GM08714 (cell line): Measurements from ENCODE around the gene ZNF710.

Source experiments
- H3K4me3 ChIP-seq: fragments of 200-500 bp; sonication (Bioruptor generic); 2 replicates; pipeline ENCODE4 v1.5.1; 2014; ENCODE audit warnings: mild to moderate bottlenecking, low read length, inconsistent platforms
- ZNF274 ChIP-seq: IDR thresholded peaks from 2 replicates; pipeline ENCODE4 v1.6.1; 2012; ENCODE audit warnings: mild to moderate bottlenecking, low read depth, low read length

The ZNF710 gene

DNA sequence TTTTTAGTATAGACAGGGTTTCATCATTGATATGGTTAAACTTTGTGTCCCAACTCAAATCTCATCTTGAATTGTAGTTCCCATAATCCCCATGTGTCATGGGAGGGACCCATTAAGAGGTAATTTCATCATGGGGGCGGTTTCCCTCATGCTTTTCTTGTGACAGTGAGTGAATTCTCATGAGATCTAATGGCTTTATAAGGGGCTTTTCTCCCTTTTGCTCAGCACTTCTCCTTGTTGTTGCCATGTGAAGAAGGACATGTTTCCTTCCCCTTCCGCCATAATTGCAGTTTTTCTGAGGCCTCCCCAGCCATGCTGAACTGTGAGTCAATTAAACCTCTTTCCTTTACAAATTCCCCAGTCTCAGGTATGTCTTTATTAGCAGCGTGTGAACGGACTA is 20.2 kb upstream of the ZNF710 start:
- no peak for TF ChIP-seq ZNF274
- no peak overlapping the region for H3K4me3 ChIP-seq

DNA sequence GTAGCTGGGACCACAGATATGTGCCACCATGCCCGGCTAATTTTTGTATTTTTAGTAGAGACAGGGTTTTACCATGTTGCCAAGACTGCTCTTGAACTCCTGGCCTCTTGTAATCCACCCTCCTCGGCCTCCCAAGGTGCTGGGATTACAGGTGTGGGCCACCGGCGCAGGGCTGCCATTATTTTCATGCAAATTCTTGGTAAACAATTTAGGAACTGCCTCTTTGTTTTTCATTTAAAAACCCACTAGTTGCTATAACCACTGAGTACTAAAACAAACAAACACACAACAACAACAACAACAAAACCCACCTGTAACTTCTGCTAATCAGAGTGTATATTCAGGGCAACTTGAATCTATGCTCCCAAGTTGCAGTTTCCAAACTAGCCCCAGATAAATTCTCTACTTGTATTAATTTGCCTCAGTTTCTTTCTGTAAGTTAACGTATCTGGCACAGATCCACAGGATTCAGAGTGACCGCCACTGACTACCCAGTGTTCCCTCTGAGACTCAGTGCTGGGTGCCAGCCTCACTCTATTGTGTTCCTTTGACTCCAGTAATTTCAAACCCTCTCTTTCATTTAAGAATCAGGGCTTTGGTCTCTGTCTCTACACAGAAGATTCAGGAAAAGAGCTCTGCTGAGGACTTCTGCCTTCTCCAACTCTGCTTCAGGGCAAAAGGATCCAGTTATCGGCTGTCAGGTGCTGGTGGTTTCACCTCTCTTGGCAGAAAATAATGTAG is 18.6 kb upstream of the ZNF710 start:
- no peak overlapping the region for H3K4me3 ChIP-seq
- no peak for TF ChIP-seq ZNF274

DNA sequence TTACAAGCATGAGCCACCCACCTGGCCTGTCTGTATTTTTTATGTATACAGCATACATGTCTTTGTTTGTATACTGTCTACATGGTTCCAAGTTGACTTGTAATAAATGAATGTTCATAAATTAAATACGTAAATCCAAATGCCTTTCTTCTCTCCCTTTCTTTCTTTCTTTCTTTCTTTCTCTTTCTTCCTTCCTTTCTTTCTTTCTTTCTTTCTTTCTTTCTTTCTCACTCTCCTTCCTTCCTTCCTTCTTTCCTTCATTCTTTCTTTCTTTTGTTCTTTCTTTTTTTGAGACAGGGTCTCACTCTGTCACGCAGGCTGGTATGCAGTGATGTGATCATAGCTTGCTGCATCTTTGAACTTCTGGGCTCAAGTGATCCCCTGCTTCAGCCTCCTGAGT is 17.1 kb upstream of the ZNF710 start:
- TF ChIP-seq ZNF274 = no peak
- H3K4me3 ChIP-seq = no peak overlapping the region

DNA sequence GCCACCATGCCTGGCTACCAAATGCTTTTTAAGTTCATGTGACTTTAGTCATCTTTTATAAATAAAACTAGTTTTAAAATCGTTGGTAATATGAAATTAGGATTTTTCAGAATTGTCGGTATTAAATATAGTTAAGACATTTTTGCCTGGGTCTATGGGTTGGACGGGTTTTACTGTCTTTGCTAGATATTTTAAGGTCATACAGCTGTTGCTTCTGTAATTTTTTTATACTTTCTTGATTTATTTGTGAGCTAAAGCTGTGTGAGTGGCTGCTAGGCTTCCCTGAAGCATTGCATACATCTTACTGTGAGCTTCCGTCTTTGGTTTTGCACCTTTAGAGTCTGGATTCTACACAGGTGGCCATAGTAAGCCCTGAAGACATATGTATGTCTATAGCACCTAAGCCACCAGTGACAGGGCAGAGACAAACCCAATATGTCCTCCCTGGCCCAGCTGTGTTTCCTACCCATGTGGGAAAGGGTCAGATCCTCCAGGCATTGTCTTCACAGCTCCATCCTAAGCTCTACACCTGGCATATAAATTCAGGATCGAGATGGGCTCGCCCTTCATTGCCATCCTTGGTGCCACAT is 16.6 kb upstream of the ZNF710 start:
- H3K4me3 ChIP-seq = no peak overlapping the region
- TF ChIP-seq ZNF274 = no peak

DNA sequence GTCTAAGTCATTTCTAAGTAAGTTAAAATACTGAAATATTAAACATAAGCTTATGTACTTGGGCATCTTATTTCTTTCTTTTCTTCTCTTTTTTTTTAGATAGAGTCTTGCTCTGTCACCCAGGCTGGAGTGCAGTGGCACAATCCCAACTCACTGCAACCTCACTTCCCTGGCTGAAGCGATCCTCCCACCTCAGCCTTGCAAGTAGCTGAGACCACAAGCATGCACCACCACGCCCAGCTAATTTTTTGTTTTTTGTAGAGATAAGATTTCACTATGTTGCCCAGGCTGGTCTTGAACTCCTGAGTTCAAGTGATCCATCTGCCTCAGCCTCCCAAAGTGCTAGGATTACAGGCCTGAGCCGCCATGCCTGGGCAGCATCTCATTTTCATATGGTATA is 16.0 kb upstream of the ZNF710 start:
- no peak for TF ChIP-seq ZNF274
- no peak overlapping the region for H3K4me3 ChIP-seq

DNA sequence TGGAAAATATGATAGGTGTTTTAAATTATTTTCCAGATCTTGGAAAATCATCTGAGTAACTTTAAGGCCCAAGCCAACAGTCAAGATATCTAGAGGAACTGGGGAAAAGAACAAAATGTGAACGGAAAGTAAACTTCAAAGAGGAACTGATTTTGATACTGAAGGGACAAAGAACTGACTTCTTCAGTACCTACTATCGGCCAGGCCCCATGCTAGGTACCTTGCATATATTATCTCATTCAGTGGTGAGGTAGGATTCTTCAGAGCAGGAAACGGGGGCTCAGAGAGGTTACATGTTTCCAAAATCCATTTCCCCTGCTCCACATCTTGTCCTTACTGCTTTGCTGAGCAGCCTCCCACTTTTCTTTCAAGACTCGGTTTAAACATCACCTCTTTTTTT is 9.8 kb upstream of the ZNF710 start:
- TF ChIP-seq ZNF274 = no peak
- H3K4me3 ChIP-seq = no peak overlapping the region

DNA sequence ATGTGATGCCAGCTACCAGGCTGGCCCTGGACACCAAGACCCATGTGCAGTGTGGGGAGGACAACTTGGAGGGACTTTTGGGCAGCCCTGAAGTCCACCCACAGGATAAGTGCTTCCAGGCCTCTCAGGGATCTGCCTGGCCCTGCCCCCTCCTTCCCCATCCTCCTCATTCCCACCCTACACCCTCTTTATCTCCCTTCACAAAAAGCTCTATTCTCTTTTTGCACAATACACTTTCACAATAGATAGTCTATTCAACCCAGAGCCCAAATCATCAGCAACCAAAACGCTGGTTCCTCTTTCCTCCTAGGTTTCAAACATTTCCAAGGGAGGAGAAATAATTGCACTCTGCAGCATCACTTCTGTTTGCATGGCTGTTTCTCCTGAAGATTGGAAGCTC is 7.8 kb upstream of the ZNF710 start:
- H3K4me3 ChIP-seq = no peak overlapping the region
- no peak for TF ChIP-seq ZNF274

DNA sequence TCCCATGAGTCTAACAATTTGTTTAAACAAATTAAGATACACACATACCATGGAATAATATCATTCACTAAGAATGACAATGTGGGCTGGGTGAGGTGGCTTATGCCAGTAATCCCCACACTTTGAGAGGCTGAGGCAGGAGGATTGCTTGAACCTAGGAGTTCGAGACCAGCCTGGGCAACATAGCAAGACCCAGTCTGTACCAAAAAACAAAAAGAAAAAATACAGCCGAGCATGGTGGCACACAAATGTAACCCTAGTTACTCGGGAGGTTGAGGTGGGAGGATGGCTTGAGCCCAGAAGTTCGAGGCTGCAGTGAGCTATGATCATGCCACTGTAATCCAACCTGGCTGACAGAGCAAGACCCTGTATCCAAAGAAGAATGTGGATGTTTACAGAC is 4.0 kb upstream of the ZNF710 start:
- TF ChIP-seq ZNF274 = no peak
- H3K4me3 ChIP-seq = no peak overlapping the region

DNA sequence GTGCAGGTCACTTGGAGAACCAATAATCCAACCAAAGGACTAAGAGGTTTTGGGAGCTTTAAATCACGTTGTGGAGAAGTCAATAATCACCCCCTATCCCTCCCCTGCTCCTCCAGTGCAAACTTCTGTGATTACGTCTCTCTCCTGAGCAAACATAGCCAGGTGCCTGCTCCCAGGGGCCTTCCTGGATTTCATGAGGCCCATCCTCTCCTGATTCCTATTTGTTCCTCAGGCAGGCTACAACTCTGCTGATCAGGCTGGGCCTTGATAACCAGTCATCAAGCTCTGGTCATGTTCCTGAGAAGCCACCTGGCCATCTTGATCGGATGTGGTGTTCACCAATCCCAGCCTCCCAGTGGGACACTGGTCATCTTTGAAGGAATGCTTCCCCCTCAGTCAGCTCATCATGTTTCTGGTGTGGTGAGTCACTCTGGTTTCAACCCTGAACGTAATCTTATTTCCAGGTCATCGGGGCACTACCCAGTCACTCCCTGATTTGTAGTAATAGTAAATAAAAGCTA is 2.9 kb upstream of the ZNF710 start:
- no peak overlapping the region for H3K4me3 ChIP-seq
- no peak for TF ChIP-seq ZNF274

DNA sequence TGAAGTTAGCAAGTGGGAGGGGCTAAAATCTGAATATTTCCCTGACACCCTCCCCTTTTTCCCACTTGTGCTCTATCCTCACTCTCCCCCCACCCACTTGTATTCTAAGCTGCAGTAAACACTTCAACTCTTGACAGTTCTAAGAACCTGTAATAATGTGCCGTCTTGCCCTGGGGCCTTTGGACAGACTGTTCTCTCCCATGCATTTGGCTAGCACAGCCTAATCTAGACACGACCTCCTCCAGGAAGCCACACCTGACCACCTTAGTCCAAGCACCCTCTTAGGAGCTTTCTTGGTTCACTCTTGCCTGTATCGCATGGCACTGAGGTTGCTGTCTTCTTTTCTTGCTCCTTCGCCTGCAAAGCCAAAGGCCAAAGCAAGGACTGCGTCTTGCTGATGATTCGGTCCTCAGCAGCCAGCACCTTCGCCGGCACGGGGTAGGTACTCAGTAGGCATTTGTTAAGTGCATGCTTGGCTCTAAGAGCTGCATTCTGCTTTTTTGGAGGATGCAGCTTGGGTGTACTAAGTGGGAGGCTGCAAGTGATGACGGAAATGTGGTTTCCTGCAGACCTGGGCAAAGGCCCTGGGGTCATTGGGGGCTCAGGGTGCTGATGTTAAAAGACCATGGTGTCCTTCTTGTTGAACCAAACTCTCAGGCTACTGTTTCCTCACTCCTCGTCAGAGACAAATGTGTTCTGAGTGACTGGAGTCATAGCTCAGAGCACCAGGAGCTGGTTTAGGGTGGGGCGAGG is 2.0 kb upstream of the ZNF710 start:
- no peak for TF ChIP-seq ZNF274
- no peak overlapping the region for H3K4me3 ChIP-seq

DNA sequence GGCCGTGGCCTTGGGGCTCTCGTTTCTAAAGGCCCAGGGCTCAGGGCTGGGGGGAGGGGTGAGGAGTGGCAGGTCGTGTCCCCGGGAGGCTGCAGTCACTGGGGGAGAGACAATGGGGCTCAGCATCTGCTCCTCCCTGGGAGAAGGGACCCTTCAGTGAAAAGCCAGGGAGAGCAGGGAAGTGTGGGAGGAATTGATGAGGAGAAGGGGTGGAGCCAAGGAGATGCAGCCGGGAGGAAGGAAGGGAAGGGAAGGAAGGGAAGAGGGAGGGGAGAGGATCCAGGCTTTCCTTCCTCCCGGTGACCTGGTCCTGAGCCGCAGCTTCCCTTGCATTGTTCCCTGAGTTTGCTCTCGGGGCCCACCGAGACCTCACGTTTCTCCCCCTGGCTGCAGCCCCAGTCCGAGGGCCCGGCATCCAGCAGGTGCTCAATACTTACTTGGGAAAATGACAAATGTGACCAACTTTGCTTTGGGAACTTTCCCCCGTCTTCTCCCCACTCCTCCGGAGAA is 1.4 kb upstream of the ZNF710 start:
- no peak for TF ChIP-seq ZNF274
- no peak overlapping the region for H3K4me3 ChIP-seq

DNA sequence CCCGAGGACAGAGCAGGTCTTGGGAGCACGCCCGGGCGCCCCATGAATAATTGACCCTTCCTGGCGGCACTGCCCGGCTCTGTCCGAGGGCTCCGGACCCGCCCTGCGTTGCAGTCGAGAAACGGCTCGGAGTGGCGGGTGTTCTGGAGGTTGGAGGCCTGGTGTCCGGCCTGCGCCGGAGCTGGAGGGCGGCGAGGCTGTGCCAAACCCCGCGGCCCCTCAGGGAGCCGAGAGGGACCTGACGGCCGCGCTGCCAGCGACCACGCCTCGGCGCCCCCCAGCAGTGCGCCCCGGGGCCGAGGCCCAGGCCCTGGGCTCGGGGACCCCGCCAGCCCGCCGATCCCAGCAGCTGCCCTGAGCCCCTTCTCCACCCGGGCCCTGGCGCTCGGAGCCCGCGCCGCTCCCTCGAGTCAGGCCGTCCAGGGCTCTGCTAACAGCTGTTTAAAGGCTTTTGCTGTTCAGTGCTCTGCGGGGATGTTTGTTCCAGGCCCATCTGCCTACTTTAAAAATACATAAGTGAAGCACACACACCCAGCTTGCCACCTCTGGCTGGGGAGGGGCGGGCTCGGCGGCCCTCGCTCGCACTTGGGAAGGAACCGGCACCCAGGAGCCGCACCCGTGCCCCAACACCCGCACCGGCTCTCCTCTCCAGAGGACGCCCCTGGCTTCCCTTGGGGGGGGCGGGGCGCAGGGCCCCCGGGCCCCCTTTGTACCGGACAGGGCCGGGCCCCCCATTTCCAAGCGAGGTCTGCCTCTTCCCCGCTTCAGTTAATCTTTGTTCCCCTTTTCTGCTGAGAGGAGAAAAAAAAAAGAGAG is 730 bp upstream of the ZNF710 start:
- peak overlapping the region; percentile 83 for H3K4me3 ChIP-seq
- TF ChIP-seq ZNF274 = no peak

DNA sequence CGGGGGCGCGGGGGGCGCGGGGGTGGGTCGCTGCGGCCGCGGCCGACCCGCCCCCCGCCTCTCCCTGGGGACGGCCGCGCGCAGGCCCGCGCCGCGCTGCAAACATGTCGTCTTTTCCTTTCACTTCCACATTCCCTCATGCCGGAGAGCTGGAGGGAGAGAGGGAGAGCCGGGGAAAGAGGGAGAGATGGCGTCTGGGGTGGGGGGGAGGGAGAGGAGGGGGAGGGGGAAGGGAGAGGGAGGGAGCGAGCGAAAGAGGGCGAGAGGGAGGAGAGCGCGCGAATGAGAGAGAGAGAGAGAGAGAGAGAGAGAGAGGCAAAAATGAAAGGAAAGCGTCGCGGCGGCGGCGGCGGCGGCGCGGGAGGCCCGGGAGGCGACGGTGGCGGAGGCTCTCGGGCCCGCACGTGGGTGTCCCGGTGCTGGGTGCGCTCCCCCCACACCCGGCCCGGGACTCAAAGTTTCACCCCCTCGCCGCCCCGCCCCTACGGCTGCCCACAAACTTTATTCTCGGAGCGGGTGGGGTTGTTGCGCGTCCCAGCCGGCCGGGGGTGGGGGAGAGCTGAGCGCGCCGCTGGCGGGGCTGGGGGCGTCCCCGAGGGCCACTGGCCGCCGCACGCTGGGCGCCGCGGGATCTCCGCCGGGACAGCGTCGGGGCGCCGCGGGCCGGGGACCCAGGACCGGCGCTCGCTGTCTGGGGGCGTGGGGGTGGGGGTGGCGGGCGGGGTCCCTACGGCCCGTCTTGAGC is 731 bp downstream of the ZNF710 start:
- H3K4me3 ChIP-seq = peak overlapping the region; percentile 80
- no peak for TF ChIP-seq ZNF274
